Stimulated activated naive CD4-positive, alpha-beta T cell treated with Interleukin-2 at 50 U/mL for 16 hours (primary cell): Measurements from ENCODE around the gene PYGO1.
"Not testable (repeated sequence)": the region's sequence is repeated elsewhere in the genome, so short reads cannot be mapped to it uniquely, and the experiment has no call there.

Experiments
- DNase-seq: peaks from one replicate; lab custom pipeline; 2025; lab: John Stamatoyannopoulos, UW

The PYGO1 gene

DNA sequence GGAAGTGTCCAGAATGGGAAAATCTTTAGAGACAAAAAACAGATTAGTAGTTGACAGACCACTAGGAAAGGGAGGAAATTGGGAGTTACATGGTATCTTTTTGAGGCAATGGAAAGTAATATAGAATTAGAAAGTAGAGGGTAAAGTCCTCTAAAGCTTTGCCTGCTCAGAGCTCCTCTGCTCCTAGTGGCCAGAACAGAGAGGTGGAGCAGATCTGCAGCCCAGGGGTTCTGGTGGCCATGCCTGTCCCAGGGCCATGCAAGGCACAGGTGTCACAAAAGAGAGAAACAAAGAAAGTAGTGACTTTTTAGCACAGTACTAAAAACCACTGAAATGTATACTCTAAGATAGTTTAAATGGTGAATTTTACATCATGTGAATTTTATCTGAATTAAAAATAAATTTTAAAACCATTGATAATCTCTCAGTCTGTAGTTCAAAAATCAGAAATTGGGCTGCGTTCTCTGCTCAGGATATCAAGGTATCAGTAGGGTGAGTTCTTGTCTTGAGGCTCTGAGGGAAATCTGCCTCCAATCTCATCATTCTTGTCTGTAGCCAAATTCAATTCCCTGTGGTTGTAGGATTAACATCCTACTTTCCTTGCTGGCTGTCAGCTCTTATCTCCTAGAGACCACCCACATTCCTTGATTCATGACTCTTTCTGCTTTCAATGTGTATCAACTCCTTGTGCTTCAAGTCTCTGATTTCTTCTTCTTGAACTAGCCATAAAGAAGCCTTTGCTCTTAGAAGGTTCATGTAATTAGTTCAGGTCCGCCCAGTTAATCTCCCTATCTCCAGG lies 23.6 kb downstream of the PYGO1 start:
- DNase-seq: no peak

DNA sequence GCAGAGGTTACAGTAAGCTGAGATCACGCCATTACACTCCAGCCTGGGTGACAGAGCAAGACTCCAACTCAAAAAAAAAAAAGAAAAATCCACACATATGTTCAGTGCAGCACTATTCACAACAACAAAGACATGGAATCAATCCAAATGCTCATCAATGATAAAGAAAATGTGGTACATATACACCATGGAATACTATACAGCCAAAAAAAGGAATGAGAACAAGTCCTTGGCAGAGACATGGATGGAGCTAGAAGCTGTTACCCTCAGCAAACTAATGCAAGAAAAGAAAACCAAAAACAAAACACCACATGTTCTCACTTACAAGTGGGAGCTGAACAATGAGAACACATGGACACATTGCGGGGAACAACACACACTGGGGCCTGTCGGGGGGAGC lies 25.5 kb downstream of the PYGO1 start:
- no peak for DNase-seq

DNA sequence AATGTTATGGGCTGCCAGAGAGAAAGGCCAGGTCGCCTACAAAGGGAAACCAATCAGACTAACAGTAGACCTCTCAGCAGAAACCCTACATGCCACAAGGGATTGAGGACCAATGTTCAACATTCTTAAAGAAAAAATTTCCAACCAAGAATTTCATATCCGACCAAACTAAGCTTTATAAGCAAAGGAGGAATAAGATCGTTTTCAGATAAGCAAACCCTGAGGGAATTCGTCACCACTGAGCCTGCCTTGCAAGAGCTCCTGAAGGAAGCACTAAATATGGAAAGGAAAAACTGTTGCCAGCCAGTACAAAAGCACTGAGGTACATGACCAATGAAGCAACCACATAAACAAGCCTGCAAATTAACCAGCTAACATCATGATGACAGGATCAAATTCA lies 33.1 kb downstream of the PYGO1 start:
- DNase-seq: no peak

DNA sequence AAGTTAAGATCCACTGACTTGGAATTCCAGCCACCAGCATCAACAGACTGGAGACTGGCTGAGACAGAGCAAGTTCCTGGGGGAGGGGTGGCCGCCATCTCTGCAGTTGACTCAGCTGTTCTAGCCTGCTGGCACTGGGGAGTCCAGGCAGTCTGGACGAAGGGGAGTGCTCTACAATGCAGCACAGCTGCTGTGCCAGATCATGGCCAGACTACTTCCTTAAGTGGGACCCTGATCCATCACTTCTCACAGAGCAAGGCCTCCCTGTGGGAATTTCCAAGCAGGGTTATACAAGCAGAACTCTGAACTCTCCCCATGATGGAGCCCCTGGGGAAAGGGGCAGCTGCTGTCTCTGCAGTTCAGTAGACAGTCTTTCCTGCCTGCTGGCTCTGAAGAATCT lies 35.2 kb downstream of the PYGO1 start:
- DNase-seq: no peak

DNA sequence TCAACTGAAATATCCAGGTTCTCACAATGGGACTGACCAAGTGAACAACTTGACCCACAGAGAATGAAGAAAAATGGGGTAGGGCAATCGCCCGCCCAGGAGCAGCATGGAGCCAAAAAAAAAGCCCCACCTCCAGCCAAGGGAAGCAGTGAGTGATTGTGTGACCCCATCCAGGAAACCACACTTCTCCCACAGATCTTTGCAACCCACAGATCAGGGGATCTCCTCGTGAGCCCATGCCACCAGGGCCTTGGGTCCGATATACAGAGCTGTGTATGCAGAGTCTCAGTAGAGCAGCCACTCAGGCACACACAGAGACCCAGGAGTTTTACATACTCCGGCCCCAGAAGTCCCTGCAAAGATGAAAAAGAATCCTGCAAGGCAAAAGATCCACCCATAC lies 35.7 kb downstream of the PYGO1 start:
- DNase-seq: no peak

DNA sequence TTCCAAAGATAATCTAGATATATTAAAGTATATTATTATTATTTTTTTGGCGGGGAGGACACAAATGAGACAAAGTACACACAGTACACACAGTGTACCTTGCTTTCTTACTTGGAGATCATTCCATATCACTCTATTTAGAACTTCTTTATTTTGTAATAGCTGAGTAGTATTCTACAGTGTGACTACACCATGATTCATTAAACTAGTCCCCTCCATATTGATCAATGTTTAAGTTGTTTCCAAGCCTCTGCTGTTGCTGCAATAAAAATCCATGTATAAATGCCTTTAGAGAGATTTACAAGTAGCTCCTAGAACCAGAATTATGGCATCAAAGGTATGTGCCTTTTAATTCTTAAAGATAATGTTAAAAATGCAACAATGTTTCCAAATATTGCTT lies 38.8 kb downstream of the PYGO1 start:
- no peak for DNase-seq

DNA sequence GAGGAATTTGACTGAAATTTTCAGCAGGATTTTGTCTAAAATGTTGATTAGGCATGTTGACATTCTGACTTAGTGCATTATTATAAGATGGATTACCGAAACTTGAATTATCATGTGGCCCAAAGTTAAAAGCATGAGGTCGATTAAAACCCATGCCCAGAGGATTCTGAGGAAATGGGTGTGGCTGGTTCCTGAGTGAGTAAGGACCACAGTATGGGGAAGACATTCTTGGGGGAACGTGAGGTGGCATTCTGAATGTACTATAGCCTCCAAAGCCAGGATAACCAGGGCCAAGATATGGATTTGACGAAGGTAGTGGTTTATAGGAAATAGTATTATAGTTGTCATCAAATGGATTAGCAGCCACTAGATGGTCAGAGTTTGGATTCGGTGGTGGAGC lies 41.4 kb downstream of the PYGO1 start:
- DNase-seq: no peak

DNA sequence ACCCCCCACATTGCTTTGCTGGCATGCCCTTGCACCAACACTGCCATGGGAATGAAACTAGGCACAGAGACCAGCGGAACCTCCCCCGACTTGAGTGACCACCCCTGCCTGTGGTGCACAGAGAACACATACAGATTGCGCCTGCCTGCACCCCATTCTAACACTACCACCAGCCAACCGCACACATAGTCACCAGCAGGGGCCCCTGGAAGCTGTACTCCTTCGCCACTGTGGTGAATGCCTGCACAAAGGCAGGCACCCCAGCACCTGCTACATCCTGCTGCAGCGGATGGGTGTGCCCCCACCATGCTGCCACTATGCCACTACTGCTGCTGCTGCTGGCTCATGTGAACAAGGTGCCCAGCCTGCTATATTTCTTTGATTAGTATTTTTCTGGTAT lies 52.7 kb downstream of the PYGO1 start:
- no peak for DNase-seq

DNA sequence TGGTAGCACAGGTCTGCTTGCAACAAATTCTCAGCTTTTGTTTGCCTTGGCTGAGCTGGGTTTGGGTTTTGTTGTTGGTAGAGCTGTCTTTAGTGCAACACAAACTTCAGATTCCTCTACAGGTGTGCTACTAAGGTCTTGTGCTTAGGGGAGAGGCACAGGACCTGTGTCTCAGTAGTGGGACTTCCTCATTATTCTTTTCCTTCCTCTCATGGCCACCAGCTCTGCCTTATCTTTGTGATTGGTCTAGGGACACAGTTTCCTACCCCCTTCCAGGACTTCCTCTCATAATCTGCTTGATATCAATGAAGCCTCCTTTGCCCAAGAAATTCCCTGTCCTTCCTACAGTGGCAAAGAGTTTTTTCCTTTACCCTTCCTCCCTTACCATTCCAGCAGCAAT lies 55.2 kb downstream of the PYGO1 start:
- no peak for DNase-seq

DNA sequence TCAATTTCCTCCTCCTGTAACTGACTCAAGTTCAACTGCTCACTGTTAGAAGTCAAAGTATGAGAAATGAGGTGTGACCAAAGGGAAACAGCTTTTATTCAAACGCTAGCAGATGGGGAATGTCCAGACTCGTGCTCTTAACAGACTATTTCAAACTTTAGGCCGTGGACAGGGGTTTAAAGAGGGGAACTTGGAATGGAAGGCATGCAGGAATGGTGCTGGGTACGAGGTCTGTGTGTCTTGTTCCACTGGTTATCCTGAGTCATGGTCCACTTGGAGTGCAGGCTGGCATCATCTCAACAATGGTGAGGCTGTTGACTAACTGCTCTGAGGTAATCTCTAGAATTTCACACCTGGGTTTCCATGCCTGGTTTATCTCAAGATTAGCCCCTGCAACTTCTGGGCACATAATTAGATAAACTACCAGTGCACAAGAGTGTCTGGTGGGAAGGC lies 57.3 kb downstream of the PYGO1 start:
- no peak for DNase-seq

DNA sequence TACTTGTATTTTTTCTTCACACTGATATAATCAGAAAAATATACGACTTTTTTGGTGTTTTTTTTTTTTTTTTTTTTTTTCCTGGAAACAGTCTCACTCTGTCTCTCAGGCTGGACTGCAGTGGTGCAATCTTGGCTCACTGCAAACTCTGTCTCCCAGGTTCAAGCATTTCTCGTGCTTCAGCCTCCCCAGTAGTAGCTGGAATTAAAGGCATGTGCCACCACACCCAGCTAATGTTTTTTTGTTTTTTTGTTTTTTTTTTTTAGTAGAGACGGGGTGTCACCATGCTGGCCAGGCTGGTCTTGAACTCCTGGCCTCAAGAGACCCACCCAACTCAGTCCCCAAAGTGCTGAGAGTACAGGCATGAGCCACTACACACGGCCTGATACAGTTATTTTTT lies 59.3 kb downstream of the PYGO1 start:
- no peak for DNase-seq

DNA sequence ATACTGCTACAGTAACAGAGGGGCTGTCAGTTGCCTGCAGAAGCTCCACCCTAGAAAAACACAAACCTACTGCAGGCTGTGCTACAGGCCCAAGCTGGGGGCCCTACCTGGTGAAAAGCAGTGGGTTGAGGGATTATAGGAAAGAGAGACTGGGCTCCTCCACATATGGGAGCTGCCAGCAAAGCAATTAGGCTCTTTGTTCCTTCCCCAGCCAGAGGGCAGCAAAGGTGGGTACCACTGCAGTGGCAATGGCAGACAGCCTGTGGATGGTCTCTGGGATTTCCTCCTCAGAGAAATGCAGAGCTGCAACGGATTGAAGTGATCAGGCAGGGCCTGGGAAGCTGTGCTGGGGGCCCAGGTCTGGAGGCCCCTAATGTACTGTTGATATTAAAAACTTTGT lies 61.0 kb downstream of the PYGO1 start:
- DNase-seq: no peak

DNA sequence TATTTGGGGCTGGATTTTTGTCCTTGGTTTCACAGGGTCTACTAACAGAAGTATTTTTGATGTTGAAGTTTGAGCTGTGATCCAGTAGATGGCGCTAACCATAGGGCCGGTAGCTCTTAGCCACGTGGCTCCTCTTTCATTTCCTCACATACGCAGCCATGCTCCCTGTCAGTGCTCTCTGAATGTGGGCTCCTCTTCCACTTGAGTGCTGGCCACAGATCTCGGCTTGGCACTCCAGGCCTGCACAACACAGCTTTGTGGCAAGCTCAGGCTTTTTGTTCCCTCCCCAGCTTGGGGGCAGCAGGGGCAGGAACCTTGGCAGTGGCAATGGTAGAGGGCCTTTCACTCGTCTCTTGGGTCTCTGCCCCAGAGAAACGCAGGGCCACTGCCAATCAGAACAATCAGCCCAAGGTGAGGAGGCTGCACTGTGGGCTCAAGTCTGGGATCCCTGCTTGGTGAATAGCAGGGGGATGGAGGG lies 61.5 kb downstream of the PYGO1 start:
- DNase-seq: no peak

DNA sequence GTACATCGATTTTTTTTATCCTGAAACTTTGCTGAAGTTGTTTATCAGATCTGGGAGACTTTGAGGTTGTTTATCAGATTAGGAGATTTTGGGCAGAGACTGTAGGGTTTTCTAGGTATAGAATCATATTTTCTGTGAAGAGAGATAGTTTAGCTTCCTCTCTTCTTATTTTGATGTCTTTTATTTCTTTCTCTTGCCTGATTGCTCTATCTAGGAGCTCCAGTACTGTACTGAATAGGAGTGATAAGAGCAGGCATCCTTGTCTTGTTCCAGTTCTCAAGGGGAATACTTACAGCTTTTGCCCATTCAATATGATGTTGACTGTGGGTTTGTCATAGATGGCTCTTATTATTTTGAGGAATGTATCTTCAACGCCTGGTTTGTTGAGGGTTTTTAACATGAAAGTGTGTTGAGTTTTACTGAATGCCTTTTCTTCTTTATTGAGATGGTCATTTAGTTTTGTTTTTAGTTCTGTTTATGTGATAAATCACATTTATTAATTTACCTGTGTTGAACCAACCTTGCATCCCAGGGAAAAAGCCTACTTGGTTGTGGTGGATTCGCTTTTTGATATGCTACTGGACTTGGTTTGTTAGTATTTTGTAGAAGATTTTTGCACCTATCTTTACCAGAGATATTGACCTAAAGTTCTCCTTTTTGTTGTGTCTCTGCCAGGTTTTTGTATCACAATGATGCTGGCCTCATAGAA lies 65.2 kb downstream of the PYGO1 start:
- DNase-seq: no peak

DNA sequence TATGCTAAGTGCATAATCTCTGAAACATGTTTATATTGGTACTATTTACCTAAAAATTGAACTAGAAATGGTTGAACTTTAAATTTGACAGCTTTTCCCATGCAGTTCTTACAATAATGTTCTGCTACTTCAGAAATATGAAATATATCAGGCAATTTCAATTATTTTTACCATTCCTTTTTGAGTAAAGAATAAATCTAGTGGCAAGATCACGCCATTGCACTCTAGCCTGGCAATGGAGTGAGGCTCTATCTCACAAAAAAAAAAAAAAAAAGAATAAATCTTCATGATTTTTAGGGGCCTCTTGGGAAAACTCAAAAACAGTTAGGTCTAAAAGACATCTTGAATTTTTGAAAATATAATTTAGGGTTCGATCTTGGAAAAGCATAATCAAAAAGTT lies 69.5 kb downstream of the PYGO1 start:
- no peak for DNase-seq

DNA sequence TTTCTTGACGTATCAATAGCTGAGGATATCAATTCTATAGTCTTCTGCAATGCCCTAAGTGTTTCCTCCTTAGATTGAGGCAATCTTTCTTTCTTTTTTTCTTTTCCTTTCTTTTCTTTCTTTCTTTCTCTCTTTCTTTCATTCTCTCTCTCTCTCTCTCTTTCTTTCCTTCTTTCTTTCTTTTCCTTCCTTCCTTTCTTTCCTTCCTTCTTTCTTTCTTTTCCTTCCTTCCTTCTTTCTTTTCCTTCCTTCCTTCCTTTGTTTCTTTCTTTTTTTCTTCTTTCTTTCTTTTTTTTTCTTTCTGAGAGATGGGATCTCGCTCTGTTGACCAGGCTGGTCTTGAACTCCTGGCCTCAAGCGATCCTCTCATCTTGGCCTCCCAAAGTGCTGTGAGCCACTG lies 70.1 kb downstream of the PYGO1 start:
- DNase-seq: no peak

DNA sequence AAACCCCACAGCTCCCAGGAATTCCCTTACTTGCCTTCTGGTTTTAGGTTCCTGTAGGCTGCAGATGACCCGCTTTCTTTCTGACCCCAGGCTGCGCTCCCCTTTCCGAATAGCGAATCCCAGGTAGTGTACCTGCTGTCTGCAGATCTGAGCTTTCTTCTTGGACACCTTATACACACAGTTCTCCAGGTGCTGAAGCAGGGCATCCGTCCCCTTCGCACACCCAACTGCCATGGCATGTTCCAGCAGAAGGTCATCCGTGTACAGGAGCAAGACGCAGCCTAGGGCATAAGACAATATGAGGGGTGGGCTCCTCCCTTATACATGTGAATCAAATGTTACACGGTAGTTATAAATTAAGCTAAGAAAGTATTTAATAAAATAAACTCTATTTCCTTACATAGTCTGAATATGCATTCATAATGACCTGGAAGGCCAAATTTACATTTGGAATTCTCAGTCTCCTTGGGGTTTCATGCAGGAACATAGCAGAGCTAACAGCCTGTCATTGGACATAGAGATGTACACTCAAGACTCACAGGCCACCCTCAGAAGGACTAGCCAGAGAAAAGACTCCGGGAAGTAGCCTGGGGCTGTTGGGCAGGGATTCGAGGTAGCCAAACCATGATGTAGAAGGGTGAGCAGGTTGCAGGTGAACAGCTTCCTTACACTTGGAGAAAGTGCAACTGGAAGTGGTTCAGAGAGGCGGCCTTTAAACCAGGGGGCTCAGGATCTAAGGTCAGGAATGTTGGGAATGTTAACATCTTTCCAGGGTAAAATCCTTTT lies 72.0 kb downstream of the PYGO1 start:
- no peak for DNase-seq

DNA sequence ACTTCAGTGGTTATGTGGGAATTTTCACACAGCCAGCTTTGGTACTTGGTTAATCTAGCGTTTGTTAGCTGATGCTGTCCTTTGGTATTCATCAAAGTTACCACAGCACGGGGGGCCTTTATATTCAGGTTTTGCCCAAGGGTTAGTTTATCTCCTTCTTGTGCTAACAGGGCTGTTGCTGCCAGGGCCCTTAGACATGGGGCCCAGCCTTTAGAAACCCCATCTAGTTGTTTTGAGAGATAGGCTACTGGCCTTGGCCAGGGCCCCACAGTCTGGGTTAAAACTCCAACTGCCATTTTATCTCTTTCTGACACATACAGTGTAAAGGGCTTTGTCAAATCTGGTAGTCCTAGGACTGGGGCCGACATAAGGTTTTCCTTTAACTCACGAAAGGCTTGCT lies 72.7 kb downstream of the PYGO1 start:
- DNase-seq: no peak

DNA sequence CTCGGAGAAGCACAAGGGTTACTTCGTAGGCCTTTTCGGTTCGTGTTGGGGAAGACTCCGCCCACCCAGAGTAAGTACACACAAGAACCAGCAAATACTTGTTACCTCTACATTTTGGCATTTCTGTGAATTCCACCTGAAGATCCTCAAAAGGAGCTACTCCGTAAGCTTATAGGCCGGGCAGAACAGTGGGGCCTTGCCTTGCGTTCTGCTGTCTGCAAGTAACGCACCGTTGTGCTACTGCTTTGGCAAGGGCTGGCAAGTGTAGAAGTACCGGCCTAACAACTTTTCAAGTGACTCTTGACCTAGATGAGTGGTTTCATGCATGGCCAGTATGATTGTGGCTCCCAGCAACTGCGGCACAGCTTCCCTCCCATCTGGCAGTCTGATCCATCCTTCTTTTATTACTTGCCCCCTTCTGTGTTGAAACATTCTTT lies 73.7 kb downstream of the PYGO1 start:
- DNase-seq: no peak

DNA sequence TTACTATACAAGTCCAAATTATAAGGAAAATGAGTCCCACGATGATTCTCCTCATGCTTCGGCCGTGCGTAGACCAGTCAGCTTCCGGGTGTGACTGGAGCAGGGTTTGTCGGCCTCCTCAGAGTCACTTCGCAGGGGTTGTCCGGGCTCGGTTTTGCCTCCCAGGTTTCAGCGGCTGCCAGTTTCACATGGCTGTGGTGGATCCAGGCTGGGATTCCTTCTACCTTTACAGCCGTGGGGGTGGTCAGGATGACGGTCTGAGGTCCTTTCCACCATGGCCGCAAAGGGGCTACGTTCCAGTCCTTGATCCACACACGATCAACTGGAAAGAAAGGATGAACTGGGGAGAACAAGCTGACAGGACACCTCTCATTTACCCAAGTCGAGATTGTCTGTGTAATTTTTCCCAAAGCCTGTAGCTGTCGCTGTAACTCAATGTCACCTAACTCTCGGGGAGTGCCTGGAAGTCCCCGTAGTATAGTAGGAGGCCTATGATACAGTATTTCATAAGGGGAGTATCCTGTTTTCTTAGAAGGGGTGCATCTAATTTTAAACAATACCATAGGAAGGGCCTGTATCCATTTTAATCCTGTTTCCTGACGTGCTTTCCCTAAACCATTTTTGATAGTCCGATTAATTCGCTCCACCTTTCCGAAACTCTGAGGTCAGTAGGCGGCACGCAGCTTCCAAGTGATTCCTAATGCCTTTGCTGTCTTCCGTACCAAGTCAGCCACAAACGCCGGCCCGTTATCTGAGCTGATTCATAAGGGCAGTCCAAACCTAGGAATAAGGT lies 74.3 kb downstream of the PYGO1 start:
- not testable (repeated sequence) for DNase-seq

DNA sequence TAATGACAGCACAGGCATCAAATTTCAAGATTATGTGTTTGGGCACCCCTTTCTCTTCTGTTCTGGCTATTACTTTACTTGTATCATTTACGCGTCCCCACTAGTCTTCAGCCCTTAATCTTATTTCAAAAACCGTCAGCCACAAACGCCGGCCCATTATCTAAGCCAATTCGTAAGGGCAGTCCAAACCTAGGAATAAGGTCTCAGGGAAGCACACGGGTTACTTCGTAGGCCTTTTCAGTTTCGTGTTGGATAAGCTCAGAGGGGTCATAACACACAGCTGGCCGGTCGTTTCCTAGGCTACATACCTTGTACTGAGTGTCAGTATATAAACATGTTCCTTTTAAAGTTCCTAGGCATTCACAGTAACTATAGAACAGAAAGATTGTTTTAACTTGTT lies 75.0 kb downstream of the PYGO1 start:
- no peak for DNase-seq

DNA sequence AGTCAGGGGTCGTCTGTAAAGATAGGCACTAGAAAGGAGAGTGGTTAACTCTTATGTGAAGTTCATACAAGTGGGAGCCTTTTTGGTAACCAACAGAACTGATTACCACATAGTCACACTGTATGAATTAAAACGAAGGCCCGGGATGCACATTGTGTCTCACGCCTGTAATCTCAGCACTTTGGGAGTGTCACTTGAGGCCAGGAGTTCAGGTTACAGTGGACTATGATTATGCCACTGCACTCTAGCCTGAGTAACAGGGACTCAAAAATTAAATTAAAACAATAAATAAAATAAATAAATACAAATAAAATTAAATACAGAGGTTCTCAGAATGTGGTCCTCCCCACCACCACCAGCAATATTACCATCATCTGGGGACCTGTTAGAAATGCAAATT lies 80.6 kb downstream of the PYGO1 start:
- DNase-seq: no peak
